NCI-H1092 treated with DMSO at 0.1 percent for 48 hours (cell line): ENCODE measurements around the gene ARID5B.
"Not testable (repeated sequence)": the region's sequence is repeated elsewhere in the genome, so short reads cannot be mapped to it uniquely, and the experiment has no call there.

Experiments
- DNase-seq: peaks from one replicate; lab custom pipeline; 2025; lab: John Stamatoyannopoulos, UW

ARID5B gene

GRCh38 chr10:62016623-62017490 is 115.4 kb downstream of the ARID5B start:
- no peak for DNase-seq

- DNase-seq: no peak
These were observed 116.0 kb downstream of the ARID5B start for GRCh38 chr10:62017491-62017870.

- peak; percentile 43 for DNase-seq
These were observed 116.8 kb downstream of the ARID5B start for GRCh38 chr10:62018131-62018911.

- DNase-seq: no peak
These were observed 117.7 kb downstream of the ARID5B start for GRCh38 chr10:62019013-62019684.

GRCh38 chr10:62019685-62020359 is 118.3 kb downstream of the ARID5B start:
- DNase-seq: no peak

GRCh38 chr10:62021128-62021665 is 119.7 kb downstream of the ARID5B start:
- no peak for DNase-seq

GRCh38 chr10:62021978-62022802 is 120.7 kb downstream of the ARID5B start:
- DNase-seq: no peak

GRCh38 chr10:62022830-62023229 is 121.3 kb downstream of the ARID5B start:
- no peak for DNase-seq

GRCh38 chr10:62023329-62023728 is 121.8 kb downstream of the ARID5B start:
- no peak for DNase-seq

GRCh38 chr10:62024026-62024701 is 122.7 kb downstream of the ARID5B start:
- DNase-seq: no peak

GRCh38 chr10:62025134-62025794 is 123.8 kb downstream of the ARID5B start:
- DNase-seq: no peak

- no peak for DNase-seq
These were observed 124.7 kb downstream of the ARID5B start for GRCh38 chr10:62025901-62026879.

GRCh38 chr10:62027841-62028501 is 126.5 kb downstream of the ARID5B start:
- no peak for DNase-seq

GRCh38 chr10:62028502-62028842 is 127.0 kb downstream of the ARID5B start:
- DNase-seq: not testable (repeated sequence)

GRCh38 chr10:62029401-62029800 is 127.9 kb downstream of the ARID5B start:
- DNase-seq: no peak

- no peak for DNase-seq
These were observed 130.0 kb downstream of the ARID5B start for GRCh38 chr10:62031507-62031906.

GRCh38 chr10:62033125-62033524 is 131.6 kb downstream of the ARID5B start:
- no peak for DNase-seq

GRCh38 chr10:62034096-62034640 is 132.7 kb downstream of the ARID5B start:
- no peak for DNase-seq
